Ovary (tissue), 9 donors: ENCODE results near the gene SIRPA. TPM values are rescaled to one million over a fixed set of nuclear protein-coding genes. Genes with fewer than 3 reads are reported as not detected.

Source experiments
- DNase-seq, 5 donors: peaks; one replicate each; pipeline ENCODE4 v3.0.0-alpha.2; 2019 to 2020
- H3K27ac ChIP-seq, 2 donors: fragments of 200-600 bp; one replicate each; pipeline versions ENCODE4 v1.5.1 to v1.8.0; 2019 to 2022
- H3K27me3 ChIP-seq: fragments of 200-600 bp; one replicate; pipeline ENCODE4 v1.8.0; 2022
- H3K36me3 ChIP-seq: fragments of 200-600 bp; sonication (generic); one replicate; pipeline ENCODE4 v1.5.1; 2019
- H3K4me1 ChIP-seq: one replicate; pipeline ENCODE4 v1.8.1; 2013; ENCODE audit warnings: mild to moderate bottlenecking, moderate library complexity; ENCODE audit not compliant: insufficient read depth
- H3K4me3 ChIP-seq: fragments of 200-600 bp; sonication (generic); one replicate; pipeline ENCODE4 v1.5.1; 2017
- H3K9me3 ChIP-seq, 2 donors: fragments of 200-600 bp in 1 of 2; sonication (generic) in 1 of 2; one replicate each; pipeline versions ENCODE4 v1.5.1 to v1.8.1; 2013 to 2019; ENCODE audit warnings: mild to moderate bottlenecking in 1 of 2, moderate library complexity in 1 of 2
- CTCF ChIP-seq, 3 donors: fragments of 450-650 bp in 2 of 3; fragments of 200-600 bp in 1 of 3; IDR thresholded peaks; one replicate each; pipeline versions ENCODE4 v1.5.1 to v1.8.0; 2016 to 2022; ENCODE audit warnings: antibody characterized with exemption in 3 of 3, mild to moderate bottlenecking in 1 of 3
- EP300 ChIP-seq: sonication (generic); formaldehyde crosslinking; IDR thresholded peaks from one replicate; pipeline ENCODE4 v1.6.1; 2017; ENCODE audit warnings: antibody characterized with exemption
- POLR2A ChIP-seq: fragments of 450-650 bp; IDR thresholded peaks from one replicate; pipeline ENCODE4 v1.6.1; 2017; ENCODE audit warnings: antibody characterized with exemption, mild to moderate bottlenecking, moderate library complexity
- WGBS, 3 donors: extraction: QIAGEN DNeasy Blood & Tissue Kit in 1 of 3; methylation state at CpG; one replicate each; pipeline versions ENCODE4 v1.1.5 to v1.1.7; 2013 to 2017; 5-methylcytosine and 5-hydroxymethylcytosine counted together
- intact Hi-C, 4 donors: fragments of 100-400 bp; cut with DNase I; formaldehyde crosslinking; loops; one replicate each; pipeline versions ENCODE4 v1.11.0 to v1.15.1; 2022 to 2023
- polyA plus RNA-seq, 2 donors: library from polyadenylated mRNA; stranded (reverse); fragments of 200-250 nt in 1 of 2; fragments of 350-450 nt in 1 of 2; fragmentation: Illumina TruSeq in 1 of 2; extraction: RNeasy Lipid Tissue Mini Kit (QIAGEN cat#74804) in 1 of 2; gene quantifications; one replicate each; pipeline ENCODE4 v1.2.3, GENCODE V29; 2013 to 2014
- total RNA-seq, 7 donors: library from RNA; depleted of rRNA in 2 of 7; stranded (reverse); fragments of >200 nt in 2 of 7; fragmentation: NEBNext Ultra II Directional in 3 of 7; extraction: Animal tissue kit (Norgen Biotek cat#: 25700) in 3 of 7; gene quantifications; one replicate each; pipeline versions ENCODE4 v1.1.0 to v1.2.4, GENCODE V29; 2016 to 2023
- donor health status: DM: no; HTN: no; CAD: no; lungs with moderate emphysema.
- donor health status: DM: no; HTN: no; CAD: no.
- donor health status: Bipolar disorder and iron deficiency.
- donor health status: DM: yes; HTN: yes; CAD: no.
- donor health status: DM: no; HTN: no; CAD: no.
- donor health status: DM: yes; HTN: yes; CAD: no.

The SIRPA gene
- total and polyA plus RNA-seq, 9 donors = 15.7 to 45.6 (median 28.3) TPM

GRCh38 chr20:1979106-1979778 is 84.0 kb downstream of the SIRPA start:
- H3K4me3 ChIP-seq = no peak overlapping the region
- DNase-seq = no peak
- H3K27ac ChIP-seq = no peak overlapping the region
- H3K36me3 ChIP-seq = no peaks in the 10 kb centered on the region
- no peaks in the 10 kb centered on the region for H3K27me3 ChIP-seq
- no peaks in the 10 kb centered on the region for H3K4me1 ChIP-seq
- 30 to 46% (median 45%) methylated on average over 3 of the region's 3 CpGs for WGBS, 3 donors
- TF ChIP-seq EP300 (no peak), CTCF (IDR thresholded peaks at IDR 0.05) (no peak), POLR2A (no peak)
- intact Hi-C loops = no loop called here
- H3K9me3 ChIP-seq = no peaks in the 10 kb centered on the region

GRCh38 chr20:1982686-1983085 is 87.5 kb downstream of the SIRPA start:
- intact Hi-C loops = no loop called here
- TF ChIP-seq EP300 = no peak
- TF ChIP-seq POLR2A = no peak
- no peak for TF ChIP-seq CTCF (IDR thresholded peaks at IDR 0.05)

GRCh38 chr20:1983301-1983700 is 88.1 kb downstream of the SIRPA start:
- intact Hi-C loops = no loop called here
- H3K27ac ChIP-seq = no peak overlapping the region
- H3K9me3 ChIP-seq = no peaks in the 10 kb centered on the region
- no peak for TF ChIP-seq EP300
- no peak for TF ChIP-seq CTCF (IDR thresholded peaks at IDR 0.05)
- TF ChIP-seq POLR2A = no peak
- H3K4me3 ChIP-seq = no peak overlapping the region
- H3K4me1 ChIP-seq = no peaks in the 10 kb centered on the region
- no peak for DNase-seq
- no peaks in the 10 kb centered on the region for H3K27me3 ChIP-seq
- 32 to 39% (median 33%) methylated on average over 4 of the region's 4 CpGs for WGBS, 3 donors
- no peaks in the 10 kb centered on the region for H3K36me3 ChIP-seq

More at GRCh38 chr20:1982686-1983085, 87.5 kb downstream of the SIRPA start:
- Histone ChIP-seq H3K36me3 (no peaks in the 10 kb centered on the region), H3K27me3 (no peaks in the 10 kb centered on the region), H3K4me3 (no peak overlapping the region), H3K27ac (no peak overlapping the region), H3K9me3 (no peaks in the 10 kb centered on the region), H3K4me1 (no peaks in the 10 kb centered on the region)
- 67 to 82% (median 68%) methylated on average over 5 of the region's 5 CpGs for WGBS, 3 donors
- no peak for DNase-seq

- WGBS, 3 donors = 32 to 44% (median 41%) methylated on average over 3 of the region's 3 CpGs
- Histone ChIP-seq H3K4me1 (no peaks in the 10 kb centered on the region), H3K27me3 (no peaks in the 10 kb centered on the region), H3K27ac (no peak overlapping the region), H3K36me3 (no peaks in the 10 kb centered on the region), H3K4me3 (no peak overlapping the region), H3K9me3 (no peaks in the 10 kb centered on the region)
- intact Hi-C loops = no loop called here
- no peak for DNase-seq
- TF ChIP-seq POLR2A (no peak), EP300 (no peak), CTCF (IDR thresholded peaks at IDR 0.05) (no peak)
Measured at GRCh38 chr20:1987826-1988225, 92.6 kb downstream of the SIRPA start.

Other genes with a start within 250 kb of the SIRPA start
- under 1 TPM in 2 of 7 donors, not detected in 5; 0.23 to 0.25 TPM for gene SIRPG, start 237.6 kb upstream of the SIRPA start, total RNA-seq
- gene SIRPG, start 237.6 kb upstream of the SIRPA start, polyA plus RNA-seq = 1 to 10 TPM in 1 of 2 donors, under 1 TPM in 1; 0.06 to 1.4 TPM
- gene PDYN, start 98.7 kb downstream of the SIRPA start, total RNA-seq = not detected
- gene PDYN, start 98.7 kb downstream of the SIRPA start, polyA plus RNA-seq = not detected
- 10 to 100 TPM; 10.2 to 20.2 (median 14.6) TPM for gene STK35, start 206.4 kb downstream of the SIRPA start, total RNA-seq
- gene STK35, start 206.4 kb downstream of the SIRPA start, polyA plus RNA-seq = 1 to 10 TPM; 5.1 to 7.3 TPM